Measurements from ENCODE around the gene NFAM1.

NFAM1 gene

GRCh38 chr22:42452916-42453315, 20.7 kb upstream of the NFAM1 start:
- Histone ChIP-seq H3K4me1 (ENCODE audit: control insufficient read depth, insufficient read depth, low read length, unreplicated experiment) (no peaks in the 10 kb centered on the region), H3K79me2 (ENCODE audit: control insufficient read depth, insufficient read depth, low read length, unreplicated experiment) (no peaks in the 10 kb centered on the region), H2AFZ (ENCODE audit: low read length, unreplicated experiment) (no peak overlapping the region), H3K27ac (ENCODE audit: low read depth, low read length) (no peak overlapping the region), H3K4me3 (ENCODE audit: low read depth, low read length) (no peak overlapping the region), H3K27me3 (ENCODE audit: insufficient read depth, low read length) (peaks cover 9% of the 10 kb centered on the region; the same call in 1 of the 2 replicates), H3K36me3 (ENCODE audit: insufficient read depth, low read length) (no peaks in the 10 kb centered on the region)

DNA sequence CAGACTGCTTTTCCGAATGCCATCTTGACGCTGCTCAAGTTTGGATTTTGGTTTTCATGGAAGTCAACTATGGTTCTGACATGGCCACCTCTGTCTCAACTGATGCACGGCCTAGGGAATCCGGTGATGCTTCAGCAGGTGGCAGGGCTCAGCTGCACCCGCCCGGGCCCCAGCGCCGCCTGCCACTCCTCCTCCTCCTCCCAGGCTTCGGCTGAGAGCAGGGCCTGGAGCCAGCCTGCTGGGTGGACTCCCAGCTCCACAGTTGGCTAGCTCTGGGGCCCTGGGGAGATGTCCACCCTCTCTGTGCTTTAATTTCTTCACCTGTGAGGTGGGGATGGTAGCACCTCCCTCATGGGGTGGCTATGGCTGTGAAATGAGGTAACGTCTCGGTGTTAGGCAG, 20.3 kb upstream of the NFAM1 start:
- H3K4me3 ChIP-seq (ENCODE audit: low read depth, low read length) = no peak overlapping the region
- H3K79me2 ChIP-seq (ENCODE audit: control insufficient read depth, insufficient read depth, low read length, unreplicated experiment) = no peaks in the 10 kb centered on the region
- H3K4me1 ChIP-seq (ENCODE audit: control insufficient read depth, insufficient read depth, low read length, unreplicated experiment) = no peaks in the 10 kb centered on the region
- H2AFZ ChIP-seq (ENCODE audit: low read length, unreplicated experiment) = no peak overlapping the region
- H3K27ac ChIP-seq (ENCODE audit: low read depth, low read length) = no peak overlapping the region
- peaks cover 9% of the 10 kb centered on the region; the same call in 1 of the 2 replicates for H3K27me3 ChIP-seq (ENCODE audit: insufficient read depth, low read length)
- no peaks in the 10 kb centered on the region for H3K36me3 ChIP-seq (ENCODE audit: insufficient read depth, low read length)

DNA sequence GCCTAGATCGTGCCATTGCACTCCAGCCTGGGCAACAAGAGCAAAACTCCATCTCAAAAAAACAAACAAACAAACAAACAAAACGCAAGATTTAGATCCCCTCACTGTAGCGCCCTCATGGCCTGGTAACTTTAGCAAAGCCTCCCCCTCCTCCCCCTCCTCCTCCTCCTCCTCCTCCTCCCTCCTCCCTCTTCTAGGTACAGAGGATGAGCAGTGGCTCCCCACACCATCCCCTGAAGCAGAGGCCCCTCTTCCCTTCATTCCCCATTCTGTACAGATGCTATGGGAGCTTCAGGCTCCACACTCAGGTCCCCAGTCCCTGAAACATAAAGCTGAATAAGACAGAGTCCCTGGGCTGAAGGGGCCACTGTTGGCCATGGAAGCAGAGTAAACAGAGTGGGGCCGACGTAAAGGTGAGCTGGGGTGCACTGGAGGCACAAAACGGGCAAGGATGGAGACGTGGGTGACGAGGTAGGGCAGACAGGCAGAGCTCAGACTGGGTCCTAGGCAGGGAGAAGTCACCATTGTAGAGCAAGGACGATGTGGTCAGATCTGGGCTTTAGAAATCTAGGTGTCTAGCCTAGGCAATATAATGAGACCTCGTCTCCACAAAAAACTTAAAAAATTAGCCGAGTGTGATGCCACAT, 19.4 kb upstream of the NFAM1 start:
- H3K4me1 ChIP-seq (ENCODE audit: control insufficient read depth, insufficient read depth, low read length, unreplicated experiment) = no peaks in the 10 kb centered on the region
- no peak overlapping the region for H2AFZ ChIP-seq (ENCODE audit: low read length, unreplicated experiment)
- no peaks in the 10 kb centered on the region for H3K79me2 ChIP-seq (ENCODE audit: control insufficient read depth, insufficient read depth, low read length, unreplicated experiment)
- peaks cover 7% of the 10 kb centered on the region; the same call in 1 of the 2 replicates for H3K27me3 ChIP-seq (ENCODE audit: insufficient read depth, low read length)
- no peaks in the 10 kb centered on the region for H3K36me3 ChIP-seq (ENCODE audit: insufficient read depth, low read length)
- no peak overlapping the region for H3K27ac ChIP-seq (ENCODE audit: low read depth, low read length)
- no peak overlapping the region for H3K4me3 ChIP-seq (ENCODE audit: low read depth, low read length)

- Histone ChIP-seq H2AFZ (ENCODE audit: low read length, unreplicated experiment) (no peak overlapping the region), H3K27me3 (ENCODE audit: insufficient read depth, low read length) (no peaks in the 10 kb centered on the region), H3K27ac (ENCODE audit: low read depth, low read length) (no peak overlapping the region), H3K4me3 (ENCODE audit: low read depth, low read length) (no peak overlapping the region), H3K36me3 (ENCODE audit: insufficient read depth, low read length) (no peaks in the 10 kb centered on the region), H3K79me2 (ENCODE audit: control insufficient read depth, insufficient read depth, low read length, unreplicated experiment) (no peaks in the 10 kb centered on the region), H3K4me1 (ENCODE audit: control insufficient read depth, insufficient read depth, low read length, unreplicated experiment) (no peaks in the 10 kb centered on the region)
These were observed 18.7 kb upstream of the NFAM1 start for GRCh38 chr22:42450862-42451261.

DNA sequence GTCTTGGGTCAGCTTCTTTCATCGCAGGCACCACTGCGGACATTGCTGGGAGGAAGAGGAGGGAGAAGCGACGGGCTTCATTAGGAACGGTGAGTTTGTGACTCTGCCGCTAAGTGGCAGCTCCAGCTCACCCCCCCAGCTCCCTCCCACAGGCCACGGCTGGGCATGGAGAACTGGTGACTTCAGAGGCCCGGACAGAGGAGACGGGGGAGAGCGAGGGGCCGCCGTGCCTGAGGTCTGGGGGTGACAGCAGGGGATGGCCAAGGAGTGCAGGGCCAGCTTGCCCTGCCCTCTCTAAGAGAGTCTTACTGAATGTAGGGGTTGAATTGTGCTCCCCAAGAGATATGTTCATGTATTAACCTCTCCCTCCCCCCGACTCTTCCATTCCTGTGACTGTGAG, 13.9 kb upstream of the NFAM1 start:
- H3K36me3 ChIP-seq (ENCODE audit: insufficient read depth, low read length) = no peaks in the 10 kb centered on the region
- H3K27ac ChIP-seq (ENCODE audit: low read depth, low read length) = no peak overlapping the region
- no peaks in the 10 kb centered on the region for H3K27me3 ChIP-seq (ENCODE audit: insufficient read depth, low read length)
- no peak overlapping the region for H2AFZ ChIP-seq (ENCODE audit: low read length, unreplicated experiment)
- H3K79me2 ChIP-seq (ENCODE audit: control insufficient read depth, insufficient read depth, low read length, unreplicated experiment) = no peaks in the 10 kb centered on the region
- H3K4me1 ChIP-seq (ENCODE audit: control insufficient read depth, insufficient read depth, low read length, unreplicated experiment) = peaks cover 18% of the 10 kb centered on the region
- no peak overlapping the region for H3K4me3 ChIP-seq (ENCODE audit: low read depth, low read length)

GRCh38 chr22:42444077-42444904, 12.1 kb upstream of the NFAM1 start:
- H3K4me3 ChIP-seq (ENCODE audit: low read depth, low read length) = peak overlapping the region; percentile 54
- H3K36me3 ChIP-seq (ENCODE audit: insufficient read depth, low read length) = no peaks in the 10 kb centered on the region
- peak overlapping the region; percentile 54 for H2AFZ ChIP-seq (ENCODE audit: low read length, unreplicated experiment)
- peaks cover 22% of the 10 kb centered on the region for H3K4me1 ChIP-seq (ENCODE audit: control insufficient read depth, insufficient read depth, low read length, unreplicated experiment)
- no peaks in the 10 kb centered on the region for H3K79me2 ChIP-seq (ENCODE audit: control insufficient read depth, insufficient read depth, low read length, unreplicated experiment)
- H3K27me3 ChIP-seq (ENCODE audit: insufficient read depth, low read length) = no peaks in the 10 kb centered on the region
- no peak overlapping the region for H3K27ac ChIP-seq (ENCODE audit: low read depth, low read length)

DNA sequence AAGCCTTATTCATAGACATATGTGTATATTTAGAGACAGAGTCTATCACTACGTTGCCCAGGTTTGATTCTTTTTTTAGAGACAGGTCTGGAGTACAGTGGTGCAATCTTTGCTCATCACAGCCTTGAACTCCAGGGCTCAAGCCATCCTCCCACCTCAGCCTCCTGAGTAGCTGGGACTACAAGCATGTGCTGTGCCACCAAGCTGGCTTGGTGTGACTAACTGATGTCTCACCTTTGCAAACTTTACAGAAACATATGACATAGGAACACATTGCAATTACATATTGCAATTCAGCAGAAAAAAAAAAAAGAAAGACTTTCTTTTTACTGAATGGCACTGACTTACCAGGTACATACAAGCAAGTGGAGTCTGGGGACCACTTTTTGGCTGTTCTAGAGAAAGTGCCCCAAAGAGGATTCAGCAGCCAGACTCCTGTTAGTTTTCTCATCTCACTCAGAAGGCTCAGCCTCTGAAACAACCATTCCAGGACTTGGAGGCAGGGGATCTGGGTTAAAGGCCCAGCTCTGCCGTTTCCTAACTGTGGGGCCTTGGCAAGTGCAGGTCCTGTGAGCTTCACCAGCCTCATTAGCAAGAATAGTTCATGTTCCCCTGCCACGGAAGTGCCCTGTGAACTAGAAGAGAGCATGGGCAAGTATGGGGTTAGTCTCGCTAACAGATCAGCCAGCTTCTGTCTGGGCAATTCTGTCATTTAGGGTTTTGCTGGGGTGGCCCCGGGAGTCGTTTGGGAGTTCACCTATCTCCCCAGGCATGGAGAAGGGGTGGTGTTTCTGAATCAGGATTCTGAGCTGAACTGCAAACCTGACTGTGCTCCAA, 11.3 kb upstream of the NFAM1 start:
- Histone ChIP-seq H3K36me3 (ENCODE audit: insufficient read depth, low read length) (no peaks in the 10 kb centered on the region), H3K79me2 (ENCODE audit: control insufficient read depth, insufficient read depth, low read length, unreplicated experiment) (no peaks in the 10 kb centered on the region), H3K4me1 (ENCODE audit: control insufficient read depth, insufficient read depth, low read length, unreplicated experiment) (peaks cover 22% of the 10 kb centered on the region), H3K4me3 (ENCODE audit: low read depth, low read length) (peak overlapping the region; percentile 54; the same call in 1 of the 2 replicates), H3K27ac (ENCODE audit: low read depth, low read length) (no peak overlapping the region), H3K27me3 (ENCODE audit: insufficient read depth, low read length) (no peaks in the 10 kb centered on the region), H2AFZ (ENCODE audit: low read length, unreplicated experiment) (peak overlapping the region; percentile 54)

DNA sequence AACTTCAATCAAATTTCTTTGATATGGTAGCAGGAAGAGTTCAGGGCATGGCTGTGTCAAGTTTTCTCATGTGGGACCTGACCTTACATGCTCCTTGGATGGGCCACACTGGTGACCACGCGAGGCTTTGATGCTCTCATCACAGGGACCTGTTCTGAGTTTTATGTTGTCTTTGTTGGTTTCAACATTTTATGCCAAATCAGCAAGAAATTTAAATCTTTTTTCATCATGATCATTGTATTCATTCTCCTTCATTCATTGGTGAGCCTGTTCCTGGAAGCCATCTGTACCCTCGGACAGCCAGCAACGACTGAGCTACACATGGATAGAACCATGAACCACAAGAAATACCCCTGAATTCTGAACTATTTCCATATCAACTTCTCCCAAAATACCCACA, 10.5 kb upstream of the NFAM1 start:
- H3K36me3 ChIP-seq (ENCODE audit: insufficient read depth, low read length) = no peaks in the 10 kb centered on the region
- no peak overlapping the region for H3K27ac ChIP-seq (ENCODE audit: low read depth, low read length)
- peaks cover 22% of the 10 kb centered on the region for H3K4me1 ChIP-seq (ENCODE audit: control insufficient read depth, insufficient read depth, low read length, unreplicated experiment)
- no peak overlapping the region for H3K4me3 ChIP-seq (ENCODE audit: low read depth, low read length)
- no peaks in the 10 kb centered on the region for H3K79me2 ChIP-seq (ENCODE audit: control insufficient read depth, insufficient read depth, low read length, unreplicated experiment)
- no peak overlapping the region for H2AFZ ChIP-seq (ENCODE audit: low read length, unreplicated experiment)
- no peaks in the 10 kb centered on the region for H3K27me3 ChIP-seq (ENCODE audit: insufficient read depth, low read length)

GRCh38 chr22:42440728-42441127, 8.5 kb upstream of the NFAM1 start:
- no peaks in the 10 kb centered on the region for H3K27me3 ChIP-seq (ENCODE audit: insufficient read depth, low read length)
- H3K4me3 ChIP-seq (ENCODE audit: low read depth, low read length) = no peak overlapping the region
- no peak overlapping the region for H2AFZ ChIP-seq (ENCODE audit: low read length, unreplicated experiment)
- H3K79me2 ChIP-seq (ENCODE audit: control insufficient read depth, insufficient read depth, low read length, unreplicated experiment) = no peaks in the 10 kb centered on the region
- H3K4me1 ChIP-seq (ENCODE audit: control insufficient read depth, insufficient read depth, low read length, unreplicated experiment) = peaks cover 22% of the 10 kb centered on the region
- no peak overlapping the region for H3K27ac ChIP-seq (ENCODE audit: low read depth, low read length)
- no peaks in the 10 kb centered on the region for H3K36me3 ChIP-seq (ENCODE audit: insufficient read depth, low read length)

DNA sequence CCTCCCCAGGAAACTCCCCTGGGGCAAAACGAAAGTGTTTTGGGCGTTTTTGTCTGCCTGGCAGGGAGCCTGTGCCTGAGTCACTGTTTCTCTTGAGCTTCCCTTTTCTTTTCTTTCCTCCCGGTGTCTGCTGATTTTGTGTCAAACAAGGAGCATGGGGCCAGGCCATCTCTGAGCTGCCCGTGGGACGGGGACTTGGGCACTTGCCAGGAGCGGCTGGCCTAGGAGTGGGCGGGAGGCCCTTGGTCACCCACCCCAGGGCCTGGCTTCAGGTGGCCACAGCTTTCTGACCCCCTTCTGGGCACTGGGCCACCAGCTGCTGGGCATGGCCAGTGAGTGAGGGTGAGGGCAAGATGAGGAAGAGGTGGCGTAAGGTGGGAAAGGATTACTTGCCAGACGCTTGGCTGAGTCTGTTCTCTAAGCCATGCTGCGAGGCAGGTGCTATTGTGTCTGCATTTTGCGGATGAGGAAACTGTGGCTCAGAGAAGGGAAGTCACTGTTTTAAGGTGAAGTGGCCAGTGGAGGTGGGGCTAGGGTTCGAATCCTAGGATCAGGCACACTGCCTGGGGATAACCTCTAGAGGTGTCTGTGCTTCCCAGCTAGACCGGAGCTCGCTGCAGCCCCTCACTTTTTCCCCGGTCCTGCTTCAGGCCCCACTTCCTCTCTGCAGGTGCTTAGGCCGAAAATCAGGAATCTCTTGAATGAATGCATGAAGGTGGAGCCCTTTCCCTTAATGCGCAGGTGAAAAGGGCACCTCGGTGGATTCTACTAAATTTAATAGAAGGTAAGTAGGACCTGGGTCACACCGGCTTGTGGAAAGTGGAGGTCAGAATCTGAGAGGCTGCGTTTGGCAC, 7.8 kb upstream of the NFAM1 start:
- Histone ChIP-seq H2AFZ (ENCODE audit: low read length, unreplicated experiment) (no peak overlapping the region), H3K27me3 (ENCODE audit: insufficient read depth, low read length) (no peaks in the 10 kb centered on the region), H3K36me3 (ENCODE audit: insufficient read depth, low read length) (no peaks in the 10 kb centered on the region), H3K27ac (ENCODE audit: low read depth, low read length) (no peak overlapping the region), H3K4me1 (ENCODE audit: control insufficient read depth, insufficient read depth, low read length, unreplicated experiment) (peaks cover 22% of the 10 kb centered on the region), H3K4me3 (ENCODE audit: low read depth, low read length) (peak overlapping the region; percentile 59), H3K79me2 (ENCODE audit: control insufficient read depth, insufficient read depth, low read length, unreplicated experiment) (no peaks in the 10 kb centered on the region)
